ENCODE results near the gene RRP7A.

DNA sequence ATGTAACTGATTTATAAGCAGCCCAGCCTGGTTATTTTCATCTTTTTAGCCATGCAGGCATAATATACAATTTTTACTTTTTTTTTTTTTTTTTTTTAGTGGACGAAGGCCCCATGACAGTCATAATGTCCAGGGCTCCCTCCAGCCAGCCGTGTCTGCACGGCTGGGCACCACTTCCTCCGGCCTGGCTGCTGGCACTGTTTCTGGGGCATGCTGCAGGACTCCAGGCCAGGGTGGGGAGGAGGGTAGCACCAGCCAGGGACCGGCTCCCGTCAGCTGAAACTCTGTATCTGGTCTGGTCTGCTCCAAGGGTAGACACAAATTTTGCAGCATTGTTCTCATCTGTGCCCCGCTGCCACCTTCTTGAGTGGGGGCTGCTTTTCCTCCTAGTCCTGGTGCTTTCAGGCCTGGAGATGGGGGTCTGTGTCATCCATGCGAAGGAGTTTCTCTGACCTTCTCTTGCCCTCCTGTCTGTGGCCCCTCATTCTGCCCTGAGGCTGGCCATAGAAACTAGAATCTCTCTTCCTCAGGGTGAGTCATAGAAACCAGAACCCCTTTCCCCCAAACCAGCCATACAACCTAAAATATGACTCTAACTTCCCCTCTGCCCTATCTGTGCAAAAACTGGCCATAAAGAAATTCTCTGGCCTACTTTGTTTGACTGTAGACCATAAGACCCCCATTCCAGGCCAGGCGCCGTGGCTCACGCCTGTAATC, 9.2 kb upstream of the RRP7A start:
- TF ChIP-seq, protein P1, sequence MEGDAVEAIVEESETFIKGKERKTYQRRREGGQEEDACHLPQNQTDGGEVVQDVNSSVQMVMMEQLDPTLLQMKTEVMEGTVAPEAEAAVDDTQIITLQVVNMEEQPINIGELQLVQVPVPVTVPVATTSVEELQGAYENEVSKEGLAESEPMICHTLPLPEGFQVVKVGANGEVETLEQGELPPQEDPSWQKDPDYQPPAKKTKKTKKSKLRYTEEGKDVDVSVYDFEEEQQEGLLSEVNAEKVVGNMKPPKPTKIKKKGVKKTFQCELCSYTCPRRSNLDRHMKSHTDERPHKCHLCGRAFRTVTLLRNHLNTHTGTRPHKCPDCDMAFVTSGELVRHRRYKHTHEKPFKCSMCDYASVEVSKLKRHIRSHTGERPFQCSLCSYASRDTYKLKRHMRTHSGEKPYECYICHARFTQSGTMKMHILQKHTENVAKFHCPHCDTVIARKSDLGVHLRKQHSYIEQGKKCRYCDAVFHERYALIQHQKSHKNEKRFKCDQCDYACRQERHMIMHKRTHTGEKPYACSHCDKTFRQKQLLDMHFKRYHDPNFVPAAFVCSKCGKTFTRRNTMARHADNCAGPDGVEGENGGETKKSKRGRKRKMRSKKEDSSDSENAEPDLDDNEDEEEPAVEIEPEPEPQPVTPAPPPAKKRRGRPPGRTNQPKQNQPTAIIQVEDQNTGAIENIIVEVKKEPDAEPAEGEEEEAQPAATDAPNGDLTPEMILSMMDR (IDR thresholded peaks at IDR 0.05) = no peak
- no peak for TF ChIP-seq POLR2A (IDR thresholded peaks at IDR 0.05)

Data from vagina (tissue), 2 donors.